ENCODE data around the gene CXCL3. TPM values are rescaled to one million over a fixed set of nuclear protein-coding genes. Genes with fewer than 3 reads are reported as not detected.

Gene CXCL3
- total RNA-seq (2022; extraction: Qiagen RNA extraction): 3.2 to 4.4 TPM (median 3.3 TPM) in 5 replicates

DNA sequence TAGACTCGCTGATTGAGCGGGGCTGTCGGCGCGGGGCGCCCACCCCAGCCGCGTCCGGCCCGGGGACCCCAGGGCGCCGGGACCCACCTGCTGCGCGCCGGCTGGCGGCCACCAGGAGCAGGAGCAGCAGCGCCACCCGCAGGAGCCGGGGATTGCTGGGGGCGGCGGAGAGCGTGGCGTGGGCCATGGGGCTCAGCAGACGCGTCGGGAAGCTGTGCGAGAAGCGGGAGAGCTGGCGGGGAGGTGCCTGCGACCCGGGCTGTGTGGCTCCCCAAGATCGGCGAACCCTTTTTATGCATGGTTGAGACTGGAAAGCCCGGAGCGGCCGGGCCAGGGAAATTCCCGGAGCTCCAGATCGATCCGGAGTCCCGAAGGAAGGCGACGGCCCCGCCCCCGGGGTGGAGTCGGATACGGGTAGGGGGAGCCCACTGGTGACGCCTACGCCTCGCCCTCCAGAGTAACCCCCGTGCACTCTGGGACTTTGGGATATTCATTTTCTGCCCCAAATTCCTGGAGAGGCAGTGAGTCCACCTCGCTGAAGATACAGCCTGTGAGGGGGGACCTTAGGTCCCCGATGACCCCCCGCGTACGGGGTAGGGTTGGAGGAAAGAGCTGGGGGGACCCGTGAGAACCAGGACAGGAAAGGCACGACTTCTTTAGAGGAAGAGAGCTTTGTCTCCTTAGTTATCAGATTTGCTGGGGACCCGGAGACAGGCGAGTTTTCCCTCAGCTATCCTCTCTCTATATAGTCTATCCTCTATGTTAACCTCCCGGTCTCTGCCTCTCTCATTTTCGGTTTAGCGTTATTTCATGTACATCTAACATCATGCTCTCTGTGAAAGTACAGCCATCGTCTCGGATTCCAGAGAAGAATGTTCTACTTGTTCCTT lies at the start of gene CXCL3:
CXCL3 (minus strand) TSS at position 265 of the 890 bp plus-strand sequence; CDS start at position 187, 78 bp downstream.

DNA sequence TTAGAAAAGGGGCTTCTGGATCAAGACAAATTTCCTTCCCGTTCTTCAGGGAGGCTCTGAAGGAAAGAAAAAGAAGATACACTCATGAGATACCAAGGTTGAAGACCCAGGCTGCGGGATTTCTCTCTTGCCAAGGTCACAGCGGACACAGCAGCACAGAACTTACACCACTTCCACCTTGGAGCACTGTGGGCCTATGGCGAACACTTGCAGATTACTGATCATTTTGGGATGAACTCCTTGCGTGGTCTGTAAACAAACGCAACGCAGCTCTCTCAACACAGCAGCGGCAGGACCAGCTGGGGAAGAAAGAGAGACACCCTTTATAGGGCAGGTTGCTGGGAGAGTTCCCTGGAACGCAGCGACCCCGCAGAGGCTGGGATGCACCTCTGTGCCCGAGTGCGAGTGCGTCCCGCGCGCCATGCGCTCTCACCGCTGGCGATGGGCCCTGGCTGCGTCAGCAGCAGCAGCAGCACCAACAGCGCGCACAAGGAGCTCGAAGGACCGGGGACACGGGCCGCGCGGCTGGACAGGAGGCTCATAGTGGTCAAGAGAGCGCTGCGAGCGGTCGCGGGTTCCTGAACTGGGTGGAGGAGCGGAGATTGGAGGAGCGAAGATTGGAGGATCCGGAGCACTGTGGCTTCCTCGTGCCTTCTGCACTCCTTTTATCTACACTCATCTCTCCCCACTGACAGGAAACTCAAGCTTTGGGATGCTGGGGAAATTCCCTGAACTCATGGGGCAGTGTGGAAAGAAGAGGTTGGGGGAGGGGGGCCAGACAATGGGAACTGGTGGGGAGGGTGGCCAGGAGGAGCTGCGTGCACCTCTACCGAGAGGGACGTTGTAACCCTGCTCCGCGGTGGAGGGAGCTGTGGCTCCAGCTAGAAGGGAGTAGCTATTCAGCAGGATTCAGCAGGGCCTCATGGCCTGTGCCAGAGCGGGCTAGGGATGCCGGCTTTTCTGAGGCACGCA lies 40.2 kb downstream of the CXCL3 start, which contains the start of gene CXCL5:
CXCL5 (minus strand) TSS at position 638 of the 972 bp plus-strand sequence; CDS start at position 542, 96 bp downstream.

GRCh38 chr4:73988061-73988460 lies 50.4 kb downstream of the CXCL3 start, which contains the start of gene PPBP:
Gene PPBP (minus strand): TSS chr4:73988190. CDS start chr4:73988103, 87 bp downstream.

Other genes with a start within 250 kb of the CXCL3 start
- 0.06 TPM in 1 of 5 replicates, not detected in the others for gene CXCL6, start 202.0 kb downstream of the CXCL3 start, total RNA-seq (2022; extraction: Qiagen RNA extraction)
- not detected in 5 replicates for gene PF4V1, start 185.4 kb downstream of the CXCL3 start, total RNA-seq (2022; extraction: Qiagen RNA extraction)
- gene CXCL1, start 169.3 kb downstream of the CXCL3 start, total RNA-seq (2022; extraction: Qiagen RNA extraction): 5.3 to 6.6 TPM (median 6.2 TPM) in 5 replicates
- 0.58 to 1.3 TPM (median 1.1 TPM) in 5 replicates for gene PF4, start 56.7 kb downstream of the CXCL3 start, total RNA-seq (2022; extraction: Qiagen RNA extraction)
- 0.13 to 0.22 TPM in 2 of 5 replicates, not detected in the others for gene PPBP, start 50.5 kb downstream of the CXCL3 start, total RNA-seq (2022; extraction: Qiagen RNA extraction)
- 26.7 to 32.8 TPM (median 31.0 TPM) in 5 replicates for gene CXCL5, start 40.0 kb downstream of the CXCL3 start, total RNA-seq (2022; extraction: Qiagen RNA extraction)
- gene CXCL2, start 60.5 kb upstream of the CXCL3 start, total RNA-seq (2022; extraction: Qiagen RNA extraction): 9.5 to 11.7 TPM (median 10.4 TPM) in 5 replicates
- 9.0 to 10.4 TPM (median 10.1 TPM) in 5 replicates for gene MTHFD2L, start 119.4 kb upstream of the CXCL3 start, total RNA-seq (2022; extraction: Qiagen RNA extraction)